ENCODE measurements around the gene SMIM20.

SMIM20 gene

DNA sequence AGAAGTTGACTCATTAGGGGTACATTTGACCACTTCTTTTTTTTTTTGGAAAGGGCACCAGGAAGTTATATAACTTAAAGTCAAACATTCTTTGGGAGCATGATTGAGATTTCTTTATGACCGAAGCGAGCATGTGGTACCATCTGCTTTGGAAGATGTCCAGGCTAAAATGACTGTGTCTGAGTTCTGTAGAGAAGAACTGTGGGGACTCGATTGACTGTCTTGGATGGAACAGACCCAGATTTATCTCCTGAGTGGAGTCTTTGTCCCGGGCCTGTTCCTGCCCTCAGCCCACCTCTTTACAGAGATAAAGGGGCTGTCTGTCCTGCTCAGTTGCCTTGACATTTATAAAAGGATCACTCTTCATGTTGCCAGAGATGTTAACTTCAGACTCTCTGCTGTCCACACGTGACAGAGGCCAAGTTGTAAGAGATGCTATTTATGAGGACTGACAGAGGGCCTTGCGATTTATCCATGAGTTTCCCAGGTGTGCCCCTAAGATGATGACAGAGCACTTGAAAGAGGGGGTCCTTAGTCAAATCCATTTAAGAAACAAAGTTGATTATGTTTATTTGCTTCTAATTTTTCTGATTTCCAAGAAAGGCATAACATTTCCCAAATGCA, 16.8 kb downstream of the SMIM20 start:
- TF ChIP-seq RAD21 (IDR thresholded peaks at IDR 0.05; ENCODE audit: low read depth) = no peak
- TF ChIP-seq CREB1 (IDR thresholded peaks at IDR 0.05; ENCODE audit: low read depth) = no peak
- TF ChIP-seq, protein P1, sequence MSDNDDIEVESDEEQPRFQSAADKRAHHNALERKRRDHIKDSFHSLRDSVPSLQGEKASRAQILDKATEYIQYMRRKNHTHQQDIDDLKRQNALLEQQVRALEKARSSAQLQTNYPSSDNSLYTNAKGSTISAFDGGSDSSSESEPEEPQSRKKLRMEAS (IDR thresholded peaks at IDR 0.05) = no peak
- TF ChIP-seq ZBTB7A (IDR thresholded peaks at IDR 0.05; ENCODE audit: low read depth) = no peak
- TF ChIP-seq EP300 (IDR thresholded peaks at IDR 0.05; ENCODE audit: borderline replicate concordance) = no peak
- no peak for TF ChIP-seq TAF1 (IDR thresholded peaks at IDR 0.05; ENCODE audit: low read depth)
- no peak for TF ChIP-seq TCF12 (IDR thresholded peaks at IDR 0.05; ENCODE audit: low read depth)
- TF ChIP-seq TEAD4 (IDR thresholded peaks at IDR 0.05) = no peak
- no peak for TF ChIP-seq YY1 (IDR thresholded peaks at IDR 0.05; ENCODE audit: low read depth)
- TF ChIP-seq, protein P2, sequence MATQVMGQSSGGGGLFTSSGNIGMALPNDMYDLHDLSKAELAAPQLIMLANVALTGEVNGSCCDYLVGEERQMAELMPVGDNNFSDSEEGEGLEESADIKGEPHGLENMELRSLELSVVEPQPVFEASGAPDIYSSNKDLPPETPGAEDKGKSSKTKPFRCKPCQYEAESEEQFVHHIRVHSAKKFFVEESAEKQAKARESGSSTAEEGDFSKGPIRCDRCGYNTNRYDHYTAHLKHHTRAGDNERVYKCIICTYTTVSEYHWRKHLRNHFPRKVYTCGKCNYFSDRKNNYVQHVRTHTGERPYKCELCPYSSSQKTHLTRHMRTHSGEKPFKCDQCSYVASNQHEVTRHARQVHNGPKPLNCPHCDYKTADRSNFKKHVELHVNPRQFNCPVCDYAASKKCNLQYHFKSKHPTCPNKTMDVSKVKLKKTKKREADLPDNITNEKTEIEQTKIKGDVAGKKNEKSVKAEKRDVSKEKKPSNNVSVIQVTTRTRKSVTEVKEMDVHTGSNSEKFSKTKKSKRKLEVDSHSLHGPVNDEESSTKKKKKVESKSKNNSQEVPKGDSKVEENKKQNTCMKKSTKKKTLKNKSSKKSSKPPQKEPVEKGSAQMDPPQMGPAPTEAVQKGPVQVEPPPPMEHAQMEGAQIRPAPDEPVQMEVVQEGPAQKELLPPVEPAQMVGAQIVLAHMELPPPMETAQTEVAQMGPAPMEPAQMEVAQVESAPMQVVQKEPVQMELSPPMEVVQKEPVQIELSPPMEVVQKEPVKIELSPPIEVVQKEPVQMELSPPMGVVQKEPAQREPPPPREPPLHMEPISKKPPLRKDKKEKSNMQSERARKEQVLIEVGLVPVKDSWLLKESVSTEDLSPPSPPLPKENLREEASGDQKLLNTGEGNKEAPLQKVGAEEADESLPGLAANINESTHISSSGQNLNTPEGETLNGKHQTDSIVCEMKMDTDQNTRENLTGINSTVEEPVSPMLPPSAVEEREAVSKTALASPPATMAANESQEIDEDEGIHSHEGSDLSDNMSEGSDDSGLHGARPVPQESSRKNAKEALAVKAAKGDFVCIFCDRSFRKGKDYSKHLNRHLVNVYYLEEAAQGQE (IDR thresholded peaks at IDR 0.05; ENCODE audit: low read depth) = no peak
- no peak for TF ChIP-seq FOXM1 (IDR thresholded peaks at IDR 0.05; ENCODE audit: borderline replicate concordance, low read depth)
- no peak for TF ChIP-seq CEBPB (IDR thresholded peaks at IDR 0.05)
- no peak for TF ChIP-seq NFIC (IDR thresholded peaks at IDR 0.05)
- TF ChIP-seq, protein P3, sequence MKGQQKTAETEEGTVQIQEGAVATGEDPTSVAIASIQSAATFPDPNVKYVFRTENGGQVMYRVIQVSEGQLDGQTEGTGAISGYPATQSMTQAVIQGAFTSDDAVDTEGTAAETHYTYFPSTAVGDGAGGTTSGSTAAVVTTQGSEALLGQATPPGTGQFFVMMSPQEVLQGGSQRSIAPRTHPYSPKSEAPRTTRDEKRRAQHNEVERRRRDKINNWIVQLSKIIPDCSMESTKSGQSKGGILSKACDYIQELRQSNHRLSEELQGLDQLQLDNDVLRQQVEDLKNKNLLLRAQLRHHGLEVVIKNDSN (IDR thresholded peaks at IDR 0.05) = no peak
- TF ChIP-seq EGR1 (IDR thresholded peaks at IDR 0.05) = no peak

DNA sequence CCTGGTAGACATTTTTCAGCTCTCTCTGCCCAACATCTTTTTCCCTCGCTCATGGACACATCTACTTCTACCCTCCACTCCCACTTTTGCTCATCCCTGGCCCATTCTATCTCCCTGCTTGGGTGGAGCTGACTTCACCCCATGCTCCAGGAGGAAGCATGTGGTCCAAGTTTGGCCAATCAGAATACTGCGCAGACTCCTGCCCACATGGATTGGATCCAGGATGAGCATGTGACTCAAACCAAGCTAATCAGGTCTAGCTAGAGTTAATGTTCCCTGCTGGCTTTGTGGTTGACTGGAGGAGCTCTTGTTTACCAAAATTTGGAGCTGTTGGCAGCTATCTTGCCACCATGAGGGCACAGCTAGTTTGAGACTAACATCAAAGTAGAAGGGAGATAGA, 22.7 kb downstream of the SMIM20 start:
- TF ChIP-seq, protein P3 (IDR thresholded peaks at IDR 0.05) = no peak
- TF ChIP-seq EGR1 (IDR thresholded peaks at IDR 0.05) (no peak), CREB1 (IDR thresholded peaks at IDR 0.05; ENCODE audit: low read depth) (no peak), CEBPB (IDR thresholded peaks at IDR 0.05) (no peak), FOXM1 (IDR thresholded peaks at IDR 0.05; ENCODE audit: borderline replicate concordance, low read depth) (no peak), TAF1 (IDR thresholded peaks at IDR 0.05; ENCODE audit: low read depth) (no peak), TEAD4 (IDR thresholded peaks at IDR 0.05) (no peak)
- TF ChIP-seq, protein P1 (IDR thresholded peaks at IDR 0.05) = no peak

DNA sequence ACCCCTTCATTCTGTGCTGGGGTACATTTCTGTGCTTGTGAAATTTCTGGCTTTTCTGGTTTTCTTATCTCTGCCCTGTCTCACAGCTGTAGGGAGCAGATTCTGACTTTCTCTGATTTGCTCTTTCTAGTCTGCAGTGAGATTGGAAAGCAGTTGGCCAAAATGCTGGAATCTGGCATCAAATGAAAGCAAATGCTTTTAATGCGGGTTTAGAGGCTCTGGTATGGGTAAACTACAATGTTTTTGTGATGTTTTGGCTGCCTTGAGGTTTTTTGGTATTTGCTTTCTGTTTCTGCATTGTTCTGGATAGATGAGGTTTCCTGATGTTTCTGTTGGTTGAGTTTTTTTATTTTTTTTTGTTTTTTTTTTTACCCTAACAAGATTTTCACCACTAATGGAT, 23.8 kb downstream of the SMIM20 start:
- TF ChIP-seq EP300 (IDR thresholded peaks at IDR 0.05; ENCODE audit: borderline replicate concordance) = no peak
- TF ChIP-seq, protein P1 (IDR thresholded peaks at IDR 0.05) = no peak
- TF ChIP-seq TCF12 (IDR thresholded peaks at IDR 0.05; ENCODE audit: low read depth) = no peak
- no peak for TF ChIP-seq RAD21 (IDR thresholded peaks at IDR 0.05; ENCODE audit: low read depth)
- no peak for TF ChIP-seq CEBPB (IDR thresholded peaks at IDR 0.05)
- TF ChIP-seq FOXM1 (IDR thresholded peaks at IDR 0.05; ENCODE audit: borderline replicate concordance, low read depth) = no peak
- TF ChIP-seq NFIC (IDR thresholded peaks at IDR 0.05) = no peak
- no peak for TF ChIP-seq EGR1 (IDR thresholded peaks at IDR 0.05)
- TF ChIP-seq CREB1 (IDR thresholded peaks at IDR 0.05; ENCODE audit: low read depth) = no peak
- no peak for TF ChIP-seq TAF1 (IDR thresholded peaks at IDR 0.05; ENCODE audit: low read depth)
- no peak for TF ChIP-seq YY1 (IDR thresholded peaks at IDR 0.05; ENCODE audit: low read depth)
- TF ChIP-seq, protein P2 (IDR thresholded peaks at IDR 0.05; ENCODE audit: low read depth) = no peak
- TF ChIP-seq TEAD4 (IDR thresholded peaks at IDR 0.05) = no peak
- no peak for TF ChIP-seq ZBTB7A (IDR thresholded peaks at IDR 0.05; ENCODE audit: low read depth)
- TF ChIP-seq, protein P3 (IDR thresholded peaks at IDR 0.05) = no peak

DNA sequence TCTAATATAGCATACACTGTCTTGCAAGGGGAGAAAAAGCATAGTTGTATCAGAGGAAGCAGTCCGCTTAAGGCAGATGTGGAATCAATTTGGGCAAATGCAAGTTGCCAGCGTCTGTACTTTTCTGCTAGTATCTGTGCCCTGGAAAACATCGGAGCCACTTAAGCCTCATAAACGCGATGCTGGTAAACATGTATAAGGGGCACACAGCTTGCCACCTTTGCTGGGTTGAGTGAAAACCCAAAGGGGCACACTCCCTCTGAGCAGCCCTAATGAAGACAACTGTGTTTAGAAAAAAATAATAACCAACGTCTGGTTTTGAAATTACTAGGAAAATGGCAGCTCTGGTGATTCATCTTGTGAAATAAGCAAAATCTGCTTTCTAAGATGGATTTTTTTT, 24.3 kb downstream of the SMIM20 start:
- TF ChIP-seq TAF1 (IDR thresholded peaks at IDR 0.05; ENCODE audit: low read depth) (no peak), CREB1 (IDR thresholded peaks at IDR 0.05; ENCODE audit: low read depth) (no peak), FOXM1 (IDR thresholded peaks at IDR 0.05; ENCODE audit: borderline replicate concordance, low read depth) (no peak), TCF12 (IDR thresholded peaks at IDR 0.05; ENCODE audit: low read depth) (no peak), YY1 (IDR thresholded peaks at IDR 0.05; ENCODE audit: low read depth) (no peak), EP300 (IDR thresholded peaks at IDR 0.05; ENCODE audit: borderline replicate concordance) (no peak)
- TF ChIP-seq, protein P2 (IDR thresholded peaks at IDR 0.05; ENCODE audit: low read depth) = no peak
- TF ChIP-seq, protein P3 (IDR thresholded peaks at IDR 0.05) = no peak
- TF ChIP-seq, protein P1 (IDR thresholded peaks at IDR 0.05) = no peak

All from Ishikawa (cell line).